ENCODE measurements around the gene FNDC10.

The FNDC10 gene

GRCh38 chr1:1624443-1625403 lies 24.8 kb upstream of the FNDC10 start:
- Histone ChIP-seq H3K4me3 (ENCODE audit: low read length) (no peak overlapping the region), H3K27me3 (ENCODE audit: control insufficient read depth, insufficient read depth, low read length) (no peaks in the 10 kb centered on the region), H3K9ac (ENCODE audit: low read length) (no peak overlapping the region), H3K36me3 (ENCODE audit: control insufficient read depth, insufficient read depth, low read length) (peaks cover 3% of the 10 kb centered on the region), H3K4me1 (ENCODE audit: control insufficient read depth, insufficient read depth, low read length) (no peaks in the 10 kb centered on the region), H3K27ac (ENCODE audit: low read depth, low read length) (no peak overlapping the region)

GRCh38 chr1:1623631-1624442 lies 23.9 kb upstream of the FNDC10 start:
- H3K27me3 ChIP-seq (ENCODE audit: control insufficient read depth, insufficient read depth, low read length), result no peaks in the 10 kb centered on the region
- no peak overlapping the region for H3K27ac ChIP-seq (ENCODE audit: low read depth, low read length)
- no peak overlapping the region for H3K9ac ChIP-seq (ENCODE audit: low read length)
- peaks cover 3% of the 10 kb centered on the region for H3K36me3 ChIP-seq (ENCODE audit: control insufficient read depth, insufficient read depth, low read length)
- H3K4me3 ChIP-seq (ENCODE audit: low read length), result no peak overlapping the region
- no peaks in the 10 kb centered on the region for H3K4me1 ChIP-seq (ENCODE audit: control insufficient read depth, insufficient read depth, low read length)

- no peaks in the 10 kb centered on the region for H3K4me1 ChIP-seq (ENCODE audit: control insufficient read depth, insufficient read depth, low read length)
- H3K27me3 ChIP-seq (ENCODE audit: control insufficient read depth, insufficient read depth, low read length), result no peaks in the 10 kb centered on the region
- no peak overlapping the region for H3K27ac ChIP-seq (ENCODE audit: low read depth, low read length)
- peaks cover 3% of the 10 kb centered on the region for H3K36me3 ChIP-seq (ENCODE audit: control insufficient read depth, insufficient read depth, low read length)
- H3K4me3 ChIP-seq (ENCODE audit: low read length), result no peak overlapping the region
- no peak overlapping the region for H3K9ac ChIP-seq (ENCODE audit: low read length)
These were observed 23.3 kb upstream of the FNDC10 start for GRCh38 chr1:1623181-1623630.

GRCh38 chr1:1622788-1623094 lies 22.8 kb upstream of the FNDC10 start:
- Histone ChIP-seq H3K4me3 (ENCODE audit: low read length) (no peak overlapping the region), H3K27ac (ENCODE audit: low read depth, low read length) (no peak overlapping the region), H3K36me3 (ENCODE audit: control insufficient read depth, insufficient read depth, low read length) (no peaks in the 10 kb centered on the region), H3K27me3 (ENCODE audit: control insufficient read depth, insufficient read depth, low read length) (no peaks in the 10 kb centered on the region), H3K4me1 (ENCODE audit: control insufficient read depth, insufficient read depth, low read length) (no peaks in the 10 kb centered on the region), H3K9ac (ENCODE audit: low read length) (no peak overlapping the region)

GRCh38 chr1:1622010-1622787 lies 22.3 kb upstream of the FNDC10 start:
- Histone ChIP-seq H3K27me3 (ENCODE audit: control insufficient read depth, insufficient read depth, low read length) (no peaks in the 10 kb centered on the region), H3K36me3 (ENCODE audit: control insufficient read depth, insufficient read depth, low read length) (peaks cover 3% of the 10 kb centered on the region), H3K4me1 (ENCODE audit: control insufficient read depth, insufficient read depth, low read length) (no peaks in the 10 kb centered on the region), H3K9ac (ENCODE audit: low read length) (no peak overlapping the region), H3K4me3 (ENCODE audit: low read length) (no peak overlapping the region), H3K27ac (ENCODE audit: low read depth, low read length) (no peak overlapping the region)

GRCh38 chr1:1621173-1622009 lies 21.5 kb upstream of the FNDC10 start:
- Histone ChIP-seq H3K9ac (ENCODE audit: low read length) (no peak overlapping the region), H3K4me1 (ENCODE audit: control insufficient read depth, insufficient read depth, low read length) (peaks cover 6% of the 10 kb centered on the region)

GRCh38 chr1:1620433-1621139 lies 20.7 kb upstream of the FNDC10 start:
- no peak overlapping the region for H3K27ac ChIP-seq (ENCODE audit: low read depth, low read length)
- no peaks in the 10 kb centered on the region for H3K27me3 ChIP-seq (ENCODE audit: control insufficient read depth, insufficient read depth, low read length)
- no peak overlapping the region for H3K9ac ChIP-seq (ENCODE audit: low read length)
- H3K4me1 ChIP-seq (ENCODE audit: control insufficient read depth, insufficient read depth, low read length), result peaks cover 7% of the 10 kb centered on the region
- H3K36me3 ChIP-seq (ENCODE audit: control insufficient read depth, insufficient read depth, low read length), result peaks cover 3% of the 10 kb centered on the region
- H3K4me3 ChIP-seq (ENCODE audit: low read length), result no peak overlapping the region

More at GRCh38 chr1:1621173-1622009, 21.5 kb upstream of the FNDC10 start:
- peaks cover 3% of the 10 kb centered on the region for H3K36me3 ChIP-seq (ENCODE audit: control insufficient read depth, insufficient read depth, low read length)
- H3K27ac ChIP-seq (ENCODE audit: low read depth, low read length), result no peak overlapping the region
- no peak overlapping the region for H3K4me3 ChIP-seq (ENCODE audit: low read length)
- H3K27me3 ChIP-seq (ENCODE audit: control insufficient read depth, insufficient read depth, low read length), result no peaks in the 10 kb centered on the region

- no peak overlapping the region for H3K9ac ChIP-seq (ENCODE audit: low read length)
- no peak overlapping the region for H3K4me3 ChIP-seq (ENCODE audit: low read length)
- H3K27me3 ChIP-seq (ENCODE audit: control insufficient read depth, insufficient read depth, low read length), result no peaks in the 10 kb centered on the region
- peaks cover 3% of the 10 kb centered on the region for H3K36me3 ChIP-seq (ENCODE audit: control insufficient read depth, insufficient read depth, low read length)
- H3K27ac ChIP-seq (ENCODE audit: low read depth, low read length), result no peak overlapping the region
- H3K4me1 ChIP-seq (ENCODE audit: control insufficient read depth, insufficient read depth, low read length), result peaks cover 7% of the 10 kb centered on the region
These were observed 20.0 kb upstream of the FNDC10 start for GRCh38 chr1:1619917-1620361.

GRCh38 chr1:1618396-1619068 lies 18.6 kb upstream of the FNDC10 start:
- Histone ChIP-seq H3K27me3 (ENCODE audit: control insufficient read depth, insufficient read depth, low read length) (no peaks in the 10 kb centered on the region), H3K4me1 (ENCODE audit: control insufficient read depth, insufficient read depth, low read length) (peaks cover 16% of the 10 kb centered on the region), H3K36me3 (ENCODE audit: control insufficient read depth, insufficient read depth, low read length) (peaks cover 3% of the 10 kb centered on the region), H3K9ac (ENCODE audit: low read length) (no peak overlapping the region), H3K27ac (ENCODE audit: low read depth, low read length) (no peak overlapping the region), H3K4me3 (ENCODE audit: low read length) (no peak overlapping the region)

GRCh38 chr1:1617925-1618324 lies 18.0 kb upstream of the FNDC10 start:
- H3K4me3 ChIP-seq (ENCODE audit: low read length), result no peak overlapping the region
- H3K4me1 ChIP-seq (ENCODE audit: control insufficient read depth, insufficient read depth, low read length), result peaks cover 16% of the 10 kb centered on the region

GRCh38 chr1:1617516-1617915 lies 17.6 kb upstream of the FNDC10 start:
- Histone ChIP-seq H3K27ac (ENCODE audit: low read depth, low read length) (no peak overlapping the region), H3K36me3 (ENCODE audit: control insufficient read depth, insufficient read depth, low read length) (peaks cover 3% of the 10 kb centered on the region), H3K9ac (ENCODE audit: low read length) (no peak overlapping the region), H3K4me1 (ENCODE audit: control insufficient read depth, insufficient read depth, low read length) (peaks cover 16% of the 10 kb centered on the region), H3K4me3 (ENCODE audit: low read length) (no peak overlapping the region), H3K27me3 (ENCODE audit: control insufficient read depth, insufficient read depth, low read length) (no peaks in the 10 kb centered on the region)

More at GRCh38 chr1:1617925-1618324, 18.0 kb upstream of the FNDC10 start:
- Histone ChIP-seq H3K27ac (ENCODE audit: low read depth, low read length) (no peak overlapping the region), H3K9ac (ENCODE audit: low read length) (no peak overlapping the region), H3K36me3 (ENCODE audit: control insufficient read depth, insufficient read depth, low read length) (peaks cover 3% of the 10 kb centered on the region), H3K27me3 (ENCODE audit: control insufficient read depth, insufficient read depth, low read length) (no peaks in the 10 kb centered on the region)

Data from rectal smooth muscle tissue (tissue), 1 donor.